ENCODE data around the gene WDR33.

DNA sequence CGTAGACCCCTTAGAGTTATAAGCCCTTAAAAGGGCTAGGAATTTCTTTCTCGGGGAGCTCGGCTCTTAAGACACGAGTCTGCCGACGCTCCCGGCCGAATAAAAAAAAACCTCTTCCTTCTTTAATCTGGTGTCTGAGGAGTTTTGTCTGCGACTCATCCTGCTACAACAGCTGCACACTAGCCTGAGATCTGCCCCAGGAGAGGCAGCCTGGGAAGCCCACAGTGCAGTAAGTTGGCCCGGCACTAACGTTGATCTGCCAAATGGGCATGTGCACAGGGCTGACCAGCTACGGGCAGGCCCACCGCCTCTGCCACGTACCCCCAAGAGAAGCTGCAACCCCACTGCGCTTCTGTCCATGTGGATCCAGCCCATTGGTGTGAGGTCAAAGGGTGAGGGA lies 127.2 kb downstream of the WDR33 start:
- no peak for TF ChIP-seq CTCF (IDR thresholded peaks at IDR 0.05; ENCODE audit: low read depth, low read length)
- TF ChIP-seq EZH2phosphoT487 (IDR thresholded peaks at IDR 0.05; ENCODE audit: low read depth), result no peak

Measured in OCI-LY3 (cell line).